T-helper 17 cell (primary cell): ENCODE results near the gene RNF144B. TPM values are rescaled to one million over a fixed set of nuclear protein-coding genes. Genes with fewer than 3 reads are reported as not detected.
"Not testable (repeated sequence)": the region's sequence is repeated elsewhere in the genome, so short reads cannot be mapped to it uniquely, and the experiment has no call there.

ENCODE experiments used
- ATAC-seq: fragments of 150-1000 bp; cut with Tn5 transposase; 2 replicates; pipeline ENCODE4 v1.10.0; 2021; ENCODE audit warnings: mild to moderate bottlenecking, moderate library complexity
- DNase-seq, 3 donors: peaks; one replicate each; pipeline versions ENCODE4 v3.0.0 to v3.0.0-alpha.2; 2020 to 2021
- H3K9me3 ChIP-seq: one replicate; pipeline ENCODE4 v1.7.0; 2013; ENCODE audit warnings: low read length, mild to moderate bottlenecking; ENCODE audit not compliant: control insufficient read depth, poor library complexity, severe bottlenecking
- H3K27ac Mint-ChIP-seq: one replicate; pipeline ENCODE4 v1.8.0; 2022; ENCODE audit warnings: mild to moderate bottlenecking, moderate library complexity, mixed read lengths
- H3K27me3 Mint-ChIP-seq: one replicate; pipeline ENCODE4 v1.8.0; 2022; ENCODE audit warnings: mixed read lengths
- H3K36me3 Mint-ChIP-seq: one replicate; pipeline ENCODE4 v1.8.0; 2022; ENCODE audit warnings: low read depth, mixed read lengths
- H3K4me1 Mint-ChIP-seq: one replicate; pipeline ENCODE4 v1.8.0; 2022; ENCODE audit warnings: mild to moderate bottlenecking, mixed read lengths
- H3K4me3 Mint-ChIP-seq: one replicate; pipeline ENCODE4 v1.8.0; 2022; ENCODE audit warnings: mild to moderate bottlenecking, moderate library complexity, mixed read lengths
- total RNA-seq, 4 donors: library from RNA in 2 of 4; stranded (reverse) in 2 of 4; gene quantifications; one replicate each; pipeline ENCODE4 v1.2.3 and lab custom pipeline; 2022 to 2026

The RNF144B gene
- total RNA-seq, 2 donors from 2014 or later: 2.3 to 4.6 TPM

GRCh38 chr6:18444111-18444510 is 57.0 kb downstream of the RNF144B start:
- no peak overlapping the region for H3K4me3 Mint-ChIP-seq

GRCh38 chr6:18445228-18445627 is 58.1 kb downstream of the RNF144B start:
- no peaks in the 10 kb centered on the region for H3K9me3 ChIP-seq
- peaks cover 4% of the 10 kb centered on the region for H3K36me3 Mint-ChIP-seq
- ATAC-seq: no peak
- no peak overlapping the region for H3K27ac Mint-ChIP-seq
- no peak for DNase-seq
- peaks cover 3% of the 10 kb centered on the region for H3K4me1 Mint-ChIP-seq
- no peaks in the 10 kb centered on the region for H3K27me3 Mint-ChIP-seq
- H3K4me3 Mint-ChIP-seq: no peak overlapping the region

More at GRCh38 chr6:18444111-18444510, 57.0 kb downstream of the RNF144B start:
- peaks cover 4% of the 10 kb centered on the region for H3K36me3 Mint-ChIP-seq
- ATAC-seq (no peak), DNase-seq (no peak)
- H3K27ac Mint-ChIP-seq: no peak overlapping the region
- H3K4me1 Mint-ChIP-seq: peaks cover 6% of the 10 kb centered on the region
- no peaks in the 10 kb centered on the region for H3K9me3 ChIP-seq
- no peaks in the 10 kb centered on the region for H3K27me3 Mint-ChIP-seq

- H3K27me3 Mint-ChIP-seq: no peaks in the 10 kb centered on the region
- no peak overlapping the region for H3K4me3 Mint-ChIP-seq
- H3K36me3 Mint-ChIP-seq: peaks cover 4% of the 10 kb centered on the region
- no peak for DNase-seq
- no peak for ATAC-seq
- H3K9me3 ChIP-seq: no peaks in the 10 kb centered on the region
- no peak overlapping the region for H3K27ac Mint-ChIP-seq
- peaks cover 3% of the 10 kb centered on the region for H3K4me1 Mint-ChIP-seq
Measured at GRCh38 chr6:18446771-18447170, 59.6 kb downstream of the RNF144B start.

GRCh38 chr6:18447552-18447951 is 60.4 kb downstream of the RNF144B start:
- Mint-ChIP-seq H3K27me3 (no peaks in the 10 kb centered on the region), H3K36me3 (peaks cover 2% of the 10 kb centered on the region), H3K4me1 (peaks cover 2% of the 10 kb centered on the region), H3K4me3 (no peak overlapping the region), H3K27ac (no peak overlapping the region)
- ATAC-seq (no peak), DNase-seq (no peak)
- H3K9me3 ChIP-seq: no peaks in the 10 kb centered on the region

GRCh38 chr6:18451756-18452155 is 64.6 kb downstream of the RNF144B start:
- no peak overlapping the region for H3K4me3 Mint-ChIP-seq
- ATAC-seq: no peak
- no peaks in the 10 kb centered on the region for H3K4me1 Mint-ChIP-seq

GRCh38 chr6:18454446-18454845 is 67.3 kb downstream of the RNF144B start:
- Mint-ChIP-seq H3K27ac (no peak overlapping the region), H3K27me3 (no peaks in the 10 kb centered on the region), H3K4me1 (no peaks in the 10 kb centered on the region), H3K36me3 (no peaks in the 10 kb centered on the region), H3K4me3 (no peak overlapping the region)
- ATAC-seq (no peak), DNase-seq (no peak)
- no peaks in the 10 kb centered on the region for H3K9me3 ChIP-seq

More at GRCh38 chr6:18451756-18452155, 64.6 kb downstream of the RNF144B start:
- no peaks in the 10 kb centered on the region for H3K36me3 Mint-ChIP-seq
- H3K27me3 Mint-ChIP-seq: no peaks in the 10 kb centered on the region
- H3K9me3 ChIP-seq: no peaks in the 10 kb centered on the region
- no peak for DNase-seq
- no peak overlapping the region for H3K27ac Mint-ChIP-seq

- Mint-ChIP-seq H3K4me3 (no peak overlapping the region), H3K36me3 (peaks cover 2% of the 10 kb centered on the region)
Measured at GRCh38 chr6:18457065-18457737, 70.1 kb downstream of the RNF144B start.

GRCh38 chr6:18458086-18458485 is 70.9 kb downstream of the RNF144B start:
- H3K9me3 ChIP-seq, H3K27me3 Mint-ChIP-seq, DNase-seq, ATAC-seq, H3K4me1 Mint-ChIP-seq, H3K4me3 Mint-ChIP-seq, H3K36me3 Mint-ChIP-seq, H3K27ac Mint-ChIP-seq: not testable (repeated sequence)

More at GRCh38 chr6:18457065-18457737, 70.1 kb downstream of the RNF144B start:
- no peaks in the 10 kb centered on the region for H3K4me1 Mint-ChIP-seq
- DNase-seq: no peak
- H3K27me3 Mint-ChIP-seq: no peaks in the 10 kb centered on the region
- no peak overlapping the region for H3K27ac Mint-ChIP-seq
- H3K9me3 ChIP-seq: no peaks in the 10 kb centered on the region
- no peak for ATAC-seq

DNA sequence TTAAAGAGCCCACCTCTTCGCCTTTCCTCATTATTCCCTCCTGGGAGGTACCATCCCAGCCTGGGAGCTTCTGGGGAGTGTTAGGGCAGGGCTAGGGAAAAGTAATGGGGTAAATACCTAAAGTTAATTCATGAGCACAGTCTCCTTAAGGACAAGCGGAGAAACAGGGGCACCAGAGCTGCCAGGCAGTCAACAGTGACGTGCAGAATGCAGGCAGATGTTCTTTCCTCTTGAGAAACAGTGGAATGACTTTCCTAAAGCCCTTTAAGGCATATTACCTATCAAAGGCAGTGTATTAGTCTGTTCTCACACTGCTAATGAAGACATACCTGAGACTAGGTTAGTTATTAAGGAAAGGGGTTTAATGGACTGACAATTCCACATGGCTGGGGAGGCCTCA is 76.3 kb downstream of the RNF144B start:
- H3K36me3 Mint-ChIP-seq: peaks cover 6% of the 10 kb centered on the region
- no peaks in the 10 kb centered on the region for H3K27me3 Mint-ChIP-seq
- H3K27ac Mint-ChIP-seq: no peak overlapping the region
- no peak overlapping the region for H3K4me3 Mint-ChIP-seq
- H3K4me1 Mint-ChIP-seq: no peaks in the 10 kb centered on the region
- ATAC-seq (no peak), DNase-seq (no peak)
- no peaks in the 10 kb centered on the region for H3K9me3 ChIP-seq

DNA sequence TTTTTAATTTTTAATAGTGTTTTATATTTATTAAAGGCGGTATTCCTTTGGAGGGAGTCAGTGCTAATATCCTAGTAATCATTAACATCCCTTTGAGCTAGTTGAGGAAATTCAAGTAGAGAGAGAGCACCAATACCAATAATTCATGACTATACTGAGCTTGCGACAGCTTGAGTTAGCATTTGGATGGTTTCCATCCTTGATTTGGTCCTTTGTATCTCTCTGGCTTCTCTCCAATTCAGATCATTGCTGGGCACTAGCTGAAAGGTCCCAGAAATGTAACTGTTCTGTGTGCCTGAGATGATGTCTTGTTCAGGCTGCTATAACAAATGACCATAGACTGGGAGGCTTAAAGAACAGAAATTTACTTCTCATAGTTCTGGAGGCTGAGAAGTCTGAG is 77.0 kb downstream of the RNF144B start:
- DNase-seq: no peak
- no peak overlapping the region for H3K27ac Mint-ChIP-seq
- H3K36me3 Mint-ChIP-seq: peaks cover 6% of the 10 kb centered on the region
- H3K4me3 Mint-ChIP-seq: no peak overlapping the region
- no peak for ATAC-seq
- no peaks in the 10 kb centered on the region for H3K27me3 Mint-ChIP-seq
- no peaks in the 10 kb centered on the region for H3K9me3 ChIP-seq
- no peaks in the 10 kb centered on the region for H3K4me1 Mint-ChIP-seq

- no peaks in the 10 kb centered on the region for H3K4me1 Mint-ChIP-seq
- peaks cover 6% of the 10 kb centered on the region for H3K36me3 Mint-ChIP-seq
- H3K27me3 Mint-ChIP-seq: no peaks in the 10 kb centered on the region
- no peak overlapping the region for H3K27ac Mint-ChIP-seq
- ATAC-seq (no peak), DNase-seq (no peak)
- H3K4me3 Mint-ChIP-seq: no peak overlapping the region
- H3K9me3 ChIP-seq: no peaks in the 10 kb centered on the region
Measured at GRCh38 chr6:18465410-18466154, 78.4 kb downstream of the RNF144B start.

- no peaks in the 10 kb centered on the region for H3K9me3 ChIP-seq
- Mint-ChIP-seq H3K4me1 (no peaks in the 10 kb centered on the region), H3K36me3 (peaks cover 3% of the 10 kb centered on the region), H3K27me3 (no peaks in the 10 kb centered on the region), H3K27ac (no peak overlapping the region), H3K4me3 (no peak overlapping the region)
- DNase-seq (no peak), ATAC-seq (no peak)
Measured at GRCh38 chr6:18467741-18468502, 80.8 kb downstream of the RNF144B start.

DNA sequence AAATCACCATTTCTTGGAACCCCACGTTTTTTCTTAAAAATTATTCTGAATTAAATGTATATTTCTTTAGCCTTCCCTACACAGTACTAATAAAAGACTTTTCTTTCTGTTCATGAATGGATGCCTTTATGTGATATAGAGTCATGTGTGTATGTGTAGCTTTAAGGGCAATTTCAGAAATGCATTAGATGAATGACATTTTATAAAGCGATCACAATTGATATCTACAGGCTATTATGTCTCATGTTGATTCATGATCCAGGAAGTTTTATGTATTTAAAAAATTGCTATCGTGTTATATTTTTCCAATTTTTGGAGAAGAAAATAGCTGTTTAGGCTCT is 81.3 kb downstream of the RNF144B start:
- no peaks in the 10 kb centered on the region for H3K9me3 ChIP-seq
- Mint-ChIP-seq H3K4me3 (no peak overlapping the region), H3K4me1 (no peaks in the 10 kb centered on the region), H3K27ac (no peak overlapping the region), H3K27me3 (no peaks in the 10 kb centered on the region), H3K36me3 (peaks cover 3% of the 10 kb centered on the region)
- no peak for DNase-seq
- ATAC-seq: no peak
